Measurements from ENCODE around the gene P3R3URF.
A peak's percentile ranks its signal among the peaks of the same experiment; 100 is the strongest.

P3R3URF gene

GRCh38 chr1:46193984-46194570, 17.8 kb upstream of the P3R3URF start:
- DNase-seq, result no peak

- DNase-seq, result no peak
Observed at GRCh38 chr1:46193285-46193684, 17.0 kb upstream of the P3R3URF start.

- no peak for DNase-seq
Observed at GRCh38 chr1:46192171-46192570, 15.9 kb upstream of the P3R3URF start.

- no peak for DNase-seq
Observed at GRCh38 chr1:46191033-46191701, 14.9 kb upstream of the P3R3URF start.

GRCh38 chr1:46190539-46190938, 14.3 kb upstream of the P3R3URF start:
- DNase-seq, result no peak

GRCh38 chr1:46188295-46189030, 12.2 kb upstream of the P3R3URF start:
- no peak for DNase-seq

GRCh38 chr1:46187106-46187869, 11.0 kb upstream of the P3R3URF start:
- no peak for DNase-seq

GRCh38 chr1:46186076-46186475, 9.8 kb upstream of the P3R3URF start:
- no peak for DNase-seq

GRCh38 chr1:46184920-46185658, 8.8 kb upstream of the P3R3URF start:
- peak; percentile 75 for DNase-seq

- no peak for DNase-seq
Observed at GRCh38 chr1:46183926-46184557, 7.8 kb upstream of the P3R3URF start.

- no peak for DNase-seq
Observed at GRCh38 chr1:46183079-46183847, 7.0 kb upstream of the P3R3URF start.

- no peak for DNase-seq
Observed at GRCh38 chr1:46181343-46182260, 5.3 kb upstream of the P3R3URF start.

- no peak for DNase-seq
Observed at GRCh38 chr1:46180082-46180616, 3.9 kb upstream of the P3R3URF start.

- peak; percentile 63 for DNase-seq
Observed at GRCh38 chr1:46179138-46180081, 3.1 kb upstream of the P3R3URF start.

GRCh38 chr1:46175243-46175642, 1.0 kb downstream of the P3R3URF start:
- DNase-seq, result no peak

- DNase-seq, result no peak
Observed at GRCh38 chr1:46174448-46175231, 1.6 kb downstream of the P3R3URF start, which contains the start of gene TSPAN1. TSS of gene TSPAN1 (plus strand) at chr1:46175087. CDS start at chr1:46181108, 6,021 bp downstream.

GRCh38 chr1:46173361-46173856, 2.9 kb downstream of the P3R3URF start:
- DNase-seq, result no peak

GRCh38 chr1:46172321-46172720, 4.0 kb downstream of the P3R3URF start:
- no peak for DNase-seq

All from activated naive CD4-positive, alpha-beta T cell treated with Interleukin-2 at 50 U/mL for 16 hours (primary cell).